HEK293T (cell line): Measurements from ENCODE around the gene BMP8A.

Experiments
- ARNT ChIP-seq: fragments of 450-650 bp; IDR thresholded peaks from 2 replicates; pipeline ENCODE4 v1.6.1; 2017; ENCODE audit warnings: mild to moderate bottlenecking
- BHLHE40 ChIP-seq: fragments of 450-650 bp; IDR thresholded peaks from 2 replicates; pipeline ENCODE4 v1.6.1; 2016; ENCODE audit warnings: mild to moderate bottlenecking, moderate library complexity, borderline replicate concordance
- CTBP1 ChIP-seq: fragments of 450-650 bp; IDR thresholded peaks from 2 replicates; pipeline ENCODE4 v1.6.1; 2016; ENCODE audit warnings: borderline replicate concordance
- FOXA1 ChIP-seq: fragments of 450-650 bp; IDR thresholded peaks from 2 replicates; pipeline ENCODE4 v1.6.1; 2016; ENCODE audit warnings: mild to moderate bottlenecking
- FOXK2 ChIP-seq: fragments of 450-650 bp; IDR thresholded peaks from 2 replicates; pipeline ENCODE4 v1.6.1; 2016; ENCODE audit warnings: mild to moderate bottlenecking
- FOXM1 ChIP-seq: fragments of 450-650 bp; IDR thresholded peaks from 2 replicates; pipeline ENCODE4 v1.6.1; 2017; ENCODE audit warnings: mild to moderate bottlenecking, borderline replicate concordance
- HDGF ChIP-seq: fragments of 450-650 bp; IDR thresholded peaks from 2 replicates; pipeline ENCODE4 v1.6.1; 2017; ENCODE audit warnings: antibody characterized with exemption, borderline replicate concordance
- L3MBTL2 ChIP-seq: fragments of 450-650 bp; conservative IDR thresholded peaks from 2 replicates; pipeline ENCODE4 v1.6.1; 2016; ENCODE audit warnings: mild to moderate bottlenecking
- LEF1 ChIP-seq: fragments of 450-650 bp; IDR thresholded peaks from 2 replicates; pipeline ENCODE4 v1.6.1; 2017; ENCODE audit warnings: mild to moderate bottlenecking, borderline replicate concordance
- NFRKB ChIP-seq: fragments of 450-650 bp; IDR thresholded peaks from 2 replicates; pipeline ENCODE4 v1.6.1; 2016; ENCODE audit warnings: mild to moderate bottlenecking, moderate library complexity
- SP1 ChIP-seq: fragments of 450-650 bp; IDR thresholded peaks from 2 replicates; pipeline ENCODE4 v1.6.1; 2017
- SUZ12 ChIP-seq: fragments of 450-650 bp; IDR thresholded peaks from 2 replicates; pipeline ENCODE4 v1.6.1; 2016; ENCODE audit warnings: mild to moderate bottlenecking
- TARDBP ChIP-seq: fragments of 450-650 bp; IDR thresholded peaks from 2 replicates; pipeline ENCODE4 v1.6.1; 2016

- TF ChIP-seq NFRKB, result no peak
- TF ChIP-seq SUZ12, result no peak
- TF ChIP-seq L3MBTL2, result no peak
- TF ChIP-seq ARNT, result no peak
- no peak for TF ChIP-seq TARDBP
- no peak for TF ChIP-seq SP1
- no peak for TF ChIP-seq FOXM1
- TF ChIP-seq LEF1, result no peak
- no peak for TF ChIP-seq FOXK2
- TF ChIP-seq BHLHE40, result no peak
- no peak for TF ChIP-seq FOXA1
- TF ChIP-seq CTBP1, result no peak
- no peak for TF ChIP-seq HDGF
Observed at GRCh38 chr1:39508266-39508665, 16.8 kb downstream of the BMP8A start.
